Tibial nerve (tissue), 4 donors: Measurements from ENCODE around the gene SLC47A1.

ENCODE experiments used
- CTCF ChIP-seq, 5 experiments: fragments of 200-600 bp in 3 of 5; fragments of 450-650 bp in 2 of 5; sonication (generic) in 3 of 5; IDR thresholded peaks; one replicate each; pipeline ENCODE4 v1.5.1; 2016 to 2019; ENCODE audit warnings: antibody characterized with exemption in 5 of 5, mild to moderate bottlenecking in 3 of 5, moderate library complexity in 2 of 5
- EP300 ChIP-seq, 2 donors: sonication (generic); formaldehyde crosslinking; IDR thresholded peaks; one replicate each; pipeline ENCODE4 v1.6.1; 2017; ENCODE audit warnings: antibody characterized with exemption in 2 of 2, mild to moderate bottlenecking in 1 of 2
- POLR2A ChIP-seq, 2 donors: fragments of 450-650 bp; IDR thresholded peaks; one replicate each; pipeline ENCODE4 v1.6.1; 2017; ENCODE audit warnings: antibody characterized with exemption in 2 of 2, mild to moderate bottlenecking in 2 of 2, moderate library complexity in 2 of 2

GRCh38 chr17:19544366-19544765 is 10.7 kb downstream of the SLC47A1 start:
- TF ChIP-seq POLR2A (IDR thresholded peaks at IDR 0.05): no peak
- TF ChIP-seq CTCF (IDR thresholded peaks at IDR 0.05): no peak
- TF ChIP-seq EP300 (IDR thresholded peaks at IDR 0.05): no peak
